Heart right ventricle (tissue), 16 donors: ENCODE results near the gene KLF6. TPM values are rescaled to one million over a fixed set of nuclear protein-coding genes. Genes with fewer than 3 reads are reported as not detected.

Experiments used
- ATAC-seq, 8 donors: fragments of 200-7000 bp; cut with Tn5 transposase; one replicate each; pipeline ENCODE4 v1.9.1; 2020; ENCODE audit warnings: mild to moderate bottlenecking in 8 of 8, moderate library complexity in 8 of 8, moderate number of reproducible peaks in 1 of 8
- DNase-seq, 2 donors: peaks; one replicate each; pipeline ENCODE4 v3.0.0-alpha.2; 2020
- H3K27ac ChIP-seq, 10 donors: fragments of 200-600 bp; sonication (generic) in 2 of 10; one replicate each; pipeline versions ENCODE4 v1.5.0 to v1.8.0; 2020 to 2022; ENCODE audit warnings: mild to moderate bottlenecking in 3 of 10
- H3K27me3 ChIP-seq, 7 donors: fragments of 200-600 bp; one replicate each; pipeline ENCODE4 v1.8.0; 2021 to 2022; ENCODE audit warnings: mild to moderate bottlenecking in 2 of 7
- H3K36me3 ChIP-seq, 9 donors: fragments of 200-600 bp; sonication (generic) in 1 of 9; one replicate each; pipeline versions ENCODE4 v1.5.0 to v1.8.0; 2020 to 2022; ENCODE audit warnings: mild to moderate bottlenecking in 2 of 9
- H3K4me1 ChIP-seq, 9 donors: fragments of 200-600 bp; sonication (generic) in 1 of 9; one replicate each; pipeline versions ENCODE4 v1.5.0 to v1.8.0; 2020 to 2022; ENCODE audit warnings: mild to moderate bottlenecking in 4 of 9
- H3K4me3 ChIP-seq, 10 donors: fragments of 200-600 bp; sonication (generic) in 2 of 10; one replicate each; pipeline versions ENCODE4 v1.5.0 to v1.8.0; 2020 to 2022; ENCODE audit warnings: mild to moderate bottlenecking in 7 of 10, moderate library complexity in 2 of 10
- H3K9me3 ChIP-seq, 11 donors: fragments of 200-600 bp in 10 of 11; sonication (generic) in 2 of 11; one replicate each; pipeline versions ENCODE4 v1.5.0 to v1.8.0; 2013 to 2022; ENCODE audit warnings: mild to moderate bottlenecking in 2 of 11, control low read depth in 1 of 11, moderate library complexity in 1 of 11
- WGBS, 2 donors: extraction: QIAGEN DNeasy Blood & Tissue Kit; methylation state at CpG; one replicate each; pipeline ENCODE4 v1.1.7; 2013; ENCODE audit warnings: inconsistent platforms in 1 of 2; 5-methylcytosine and 5-hydroxymethylcytosine counted together
- intact Hi-C, 10 donors: fragments of 100-400 bp; cut with DNase I; formaldehyde crosslinking; loops; one replicate each; pipeline versions ENCODE4 v1.11.1 to v1.14.2; 2022
- polyA plus RNA-seq, 2 donors: library from polyadenylated mRNA; stranded (reverse); fragments of 200-250 nt; gene quantifications; one replicate each; pipeline ENCODE4 v1.2.3, GENCODE V29; 2013
- total RNA-seq, 10 donors: library from RNA; stranded (reverse); fragmentation: NEBNext Ultra II Directional in 3 of 10; extraction: Animal tissue kit (Norgen Biotek cat#: 25700) in 3 of 10; gene quantifications; one replicate each; pipeline versions ENCODE4 v1.2.1 to v1.2.4, GENCODE V29; 2021 to 2023
- TF ChIP-seq, protein P1 (sequence below), 9 donors: fragments of 200-600 bp; sonication (generic) in 2 of 9; IDR thresholded peaks; one replicate each; pipeline versions ENCODE4 v1.5.0 to v1.8.0; 2021 to 2022; ENCODE audit warnings: antibody characterized with exemption in 9 of 9, mild to moderate bottlenecking in 5 of 9, moderate library complexity in 1 of 9
- donor health status: Arrhythmogenic right ventricular cardiomyopathy.
- donor health status: ischemic (EF 13 %, LVEDD 7.1; RV severe dilation, severe dysfunction).
- donor health status: healthy with polysubstance abuse.
- donor health status: DM: no; HTN: yes; CAD: no.
- donor health status: DM: no; HTN: no; CAD: no.
- donor health status: ischemic (EF 25% LVEDD 6.9; RV normal size, moderate dysfunction).
- donor health status: ischemic (EF 25% LVEDD 5.7; RV mildly dilated, moderate dysfunction).
- donor health status: healthy.
- donor health status: DM: yes; HTN: yes; CAD: no.
- donor health status: Ischemic cardiomyopathy.
- donor health status: ischemic (EF 35%, LVEDD 5.7; RV mildly dilated, moderate dysfunction).
- donor health status: nonischemic (EF 11% LVEDD 7.7; RV severe dilation, severe dysfunction).
- donor health status: DM: yes; HTN: yes; CAD: no.
- donor health status: PGD.
- donor health status: ischemic (EF 29% LVEDD 5.4; RV normal size, mild dysfunction).
- donor health status: nonischemic (EF 23%, LVEDD 6.1; RV moderate dilation, normal function).

Gene KLF6
- total and polyA plus RNA-seq, 12 donors = 22.1 to 90.5 (median 52.0) TPM

DNA sequence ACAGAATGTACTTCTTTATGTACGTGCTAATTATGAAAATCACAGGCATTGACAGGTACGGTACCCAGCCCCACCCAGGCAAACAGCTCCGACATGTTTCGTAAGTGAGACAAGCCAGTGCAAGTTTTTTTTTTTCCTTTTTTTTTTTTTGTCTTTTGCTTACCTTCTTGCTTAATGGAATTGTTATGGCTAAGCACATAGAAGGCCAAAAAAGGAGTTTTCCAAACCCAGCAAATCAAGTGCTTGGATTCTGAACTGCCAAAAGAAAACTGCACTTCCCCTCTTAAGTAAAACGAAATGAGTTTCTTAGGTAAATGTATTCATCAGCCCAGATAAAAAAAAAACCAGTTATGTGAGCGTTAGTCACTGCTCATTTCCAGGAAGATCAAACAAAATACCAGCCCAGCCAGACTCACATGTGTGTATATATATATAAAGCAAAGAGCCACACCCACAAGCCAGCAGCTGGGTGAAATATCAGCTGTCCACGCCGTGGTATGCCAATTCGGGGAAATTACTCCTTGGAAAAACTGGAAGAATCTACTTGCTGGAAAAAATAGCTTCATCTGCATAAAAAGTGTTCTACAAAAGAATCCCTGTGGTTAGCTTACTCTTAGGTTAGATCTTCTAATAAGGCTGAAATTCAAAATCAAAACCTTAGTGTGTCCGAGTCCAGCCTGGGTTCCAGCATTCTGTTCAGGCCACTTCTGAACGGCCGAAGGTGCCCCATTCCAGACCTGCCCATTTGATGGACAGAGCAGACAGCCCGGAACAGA, 8.0 kb downstream of the KLF6 start:
- intact Hi-C loops = loop anchor here in 3 of 10 donors (5.0 to 10.0 kb wide), 3 partner anchors 310 to 535 kb away; no protein-coding TSS in a partner anchor
- H3K4me3 ChIP-seq = peak overlapping the region in 3 of 10 donors; percentile 4 to 96 (median 67)
- peaks cover 26 to 82% (median 72%) of the 10 kb centered on the region in 9 donors for H3K4me1 ChIP-seq
- H3K9me3 ChIP-seq = no peaks in the 10 kb centered on the region
- 31 to 41% methylated on average over 13 of the region's 13 CpGs for WGBS, 2 donors
- H3K27ac ChIP-seq = peak overlapping the region in 9 of 10 donors; percentile 56 to 100 (median 100)
- H3K27me3 ChIP-seq = no peaks in the 10 kb centered on the region
- ATAC-seq (peak in 2 of 8 donors; percentile 39 to 43), DNase-seq (peak in 1 of 2 donors; percentile 57)
- peaks cover 0 to 79% (median 49%) of the 10 kb centered on the region in 9 donors for H3K36me3 ChIP-seq
- TF ChIP-seq, protein P1, sequence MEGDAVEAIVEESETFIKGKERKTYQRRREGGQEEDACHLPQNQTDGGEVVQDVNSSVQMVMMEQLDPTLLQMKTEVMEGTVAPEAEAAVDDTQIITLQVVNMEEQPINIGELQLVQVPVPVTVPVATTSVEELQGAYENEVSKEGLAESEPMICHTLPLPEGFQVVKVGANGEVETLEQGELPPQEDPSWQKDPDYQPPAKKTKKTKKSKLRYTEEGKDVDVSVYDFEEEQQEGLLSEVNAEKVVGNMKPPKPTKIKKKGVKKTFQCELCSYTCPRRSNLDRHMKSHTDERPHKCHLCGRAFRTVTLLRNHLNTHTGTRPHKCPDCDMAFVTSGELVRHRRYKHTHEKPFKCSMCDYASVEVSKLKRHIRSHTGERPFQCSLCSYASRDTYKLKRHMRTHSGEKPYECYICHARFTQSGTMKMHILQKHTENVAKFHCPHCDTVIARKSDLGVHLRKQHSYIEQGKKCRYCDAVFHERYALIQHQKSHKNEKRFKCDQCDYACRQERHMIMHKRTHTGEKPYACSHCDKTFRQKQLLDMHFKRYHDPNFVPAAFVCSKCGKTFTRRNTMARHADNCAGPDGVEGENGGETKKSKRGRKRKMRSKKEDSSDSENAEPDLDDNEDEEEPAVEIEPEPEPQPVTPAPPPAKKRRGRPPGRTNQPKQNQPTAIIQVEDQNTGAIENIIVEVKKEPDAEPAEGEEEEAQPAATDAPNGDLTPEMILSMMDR (IDR thresholded peaks at IDR 0.05) = no peak

DNA sequence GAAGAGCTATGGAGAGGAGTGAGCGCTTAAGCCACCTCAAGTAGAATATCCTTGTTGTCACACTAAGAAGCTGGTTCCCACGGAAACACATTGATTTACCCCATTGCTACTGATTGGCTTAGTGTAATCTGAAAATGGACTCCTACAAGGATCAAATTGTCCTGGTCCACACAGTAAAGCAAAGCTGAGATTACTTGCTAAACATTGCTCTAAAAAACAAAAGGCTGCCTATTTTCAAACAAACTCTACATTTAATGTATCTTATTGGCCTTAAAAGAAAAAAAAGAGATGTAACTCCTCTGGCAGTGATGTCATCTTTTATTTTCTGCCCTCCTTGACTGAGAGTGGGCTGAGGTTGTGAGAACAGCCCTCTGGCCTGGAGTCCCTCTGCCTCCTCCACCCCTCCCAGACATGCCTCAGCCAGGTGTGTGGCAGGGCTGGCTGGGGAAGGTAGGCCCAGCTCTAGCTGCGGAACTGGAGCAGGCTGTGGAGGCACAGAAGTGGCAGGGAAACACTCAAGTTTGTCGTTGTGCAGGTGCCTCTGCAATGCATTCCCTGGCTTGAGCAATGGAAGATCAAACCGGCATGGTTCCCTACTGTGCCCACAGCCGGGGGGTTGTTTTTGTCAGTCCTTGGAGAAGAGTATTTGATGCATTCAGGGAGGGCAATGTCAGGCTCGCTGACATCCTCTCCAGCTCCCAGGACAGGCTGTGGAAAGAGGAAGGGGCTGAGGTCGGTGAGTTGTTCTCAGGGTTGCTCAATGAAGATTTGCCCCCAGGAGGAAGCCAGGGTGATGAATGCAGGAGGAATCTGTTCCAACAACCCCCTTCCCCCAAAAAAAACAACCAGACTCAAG, 9.1 kb downstream of the KLF6 start:
- Histone ChIP-seq H3K27me3 (no peaks in the 10 kb centered on the region), H3K27ac (peak overlapping the region; percentile 28 to 100 (median 100)), H3K4me1 (peaks cover 21 to 71% (median 62%) of the 10 kb centered on the region in 9 donors), H3K36me3 (peaks cover 0 to 68% (median 40%) of the 10 kb centered on the region in 9 donors), H3K4me3 (peak overlapping the region in 1 of 10 donors; percentile 96), H3K9me3 (no peaks in the 10 kb centered on the region)
- intact Hi-C loops = loop anchor here in 3 of 10 donors (5.0 to 10.0 kb wide), 3 partner anchors 309 to 534 kb away; no protein-coding TSS in a partner anchor
- 49 to 55% methylated on average over 8 of the region's 8 CpGs for WGBS, 2 donors
- ATAC-seq (peak; percentile 18 to 58 (median 46)), DNase-seq (no peak)
- TF ChIP-seq, protein P1 (IDR thresholded peaks at IDR 0.05) = no peak

DNA sequence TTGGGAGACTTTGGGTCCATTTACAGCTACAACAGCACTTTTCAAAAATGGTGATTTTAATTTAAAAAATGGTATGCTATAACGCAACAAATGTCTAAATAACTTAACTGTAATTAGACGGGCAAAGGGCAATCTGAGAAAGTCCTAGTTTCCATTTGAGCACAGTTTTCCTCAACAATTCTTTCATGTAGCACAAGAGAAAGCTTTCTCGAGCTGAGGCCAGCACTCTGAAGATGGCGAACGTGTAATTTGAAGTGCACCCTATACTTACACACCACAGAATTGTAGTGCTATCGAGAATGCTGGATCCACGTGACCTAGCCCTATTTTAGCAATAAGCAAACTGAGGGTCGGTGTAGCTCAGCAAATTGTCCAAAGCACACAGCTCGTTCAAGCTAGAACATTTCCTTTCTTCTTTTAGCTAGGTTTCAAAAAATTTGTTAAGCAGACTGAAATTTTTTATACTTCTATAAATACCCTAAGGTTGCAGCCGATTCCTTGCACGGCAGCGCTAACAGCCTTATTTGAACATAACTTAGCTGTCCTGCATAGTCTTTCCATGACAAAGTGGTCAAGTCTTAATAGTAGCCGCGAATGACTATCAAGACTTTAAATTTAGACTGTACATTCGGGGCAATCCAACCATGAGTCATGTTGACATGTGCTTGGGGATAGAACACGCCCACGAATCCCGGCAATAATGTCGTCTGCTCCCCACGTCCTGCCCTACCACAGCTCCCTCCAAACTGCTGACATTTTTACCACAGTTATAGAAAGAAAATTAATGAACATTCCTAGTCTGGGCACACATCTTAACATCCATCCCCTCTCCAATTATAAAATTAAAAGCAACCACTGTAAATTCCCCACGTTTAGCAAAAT, 10.0 kb downstream of the KLF6 start:
- ATAC-seq = peak; percentile 34 to 84 (median 74)
- Histone ChIP-seq H3K27ac (peak overlapping the region; percentile 28 to 100 (median 100)), H3K4me1 (peaks cover 12 to 66% (median 53%) of the 10 kb centered on the region in 9 donors), H3K9me3 (no peaks in the 10 kb centered on the region), H3K27me3 (no peaks in the 10 kb centered on the region), H3K4me3 (peak overlapping the region in 1 of 10 donors; percentile 8), H3K36me3 (peaks cover 0 to 60% (median 32%) of the 10 kb centered on the region in 9 donors)
- DNase-seq = peak in 1 of 2 donors; percentile 50
- TF ChIP-seq, protein P1 (IDR thresholded peaks at IDR 0.05) = no peak
- 33 to 45% methylated on average over 21 of the region's 21 CpGs for WGBS, 2 donors
- intact Hi-C loops = loop anchor here in 3 of 10 donors (5.0 to 10.0 kb wide), 3 partner anchors 308 to 533 kb away; no protein-coding TSS in a partner anchor
